Stomach smooth muscle (tissue), 2 donors: ENCODE data around the gene KAZALD1.
A peak's percentile ranks its signal among the peaks of the same experiment; 100 is the strongest.
"Not testable (repeated sequence)": the region's sequence is repeated elsewhere in the genome, so short reads cannot be mapped to it uniquely, and the experiment has no call there.

Experiments
- H3K27ac ChIP-seq: one replicate; pipeline ENCODE4 v1.7.0; 2013; ENCODE audit warnings: mild to moderate bottlenecking, low read length, inconsistent platforms
- H3K27me3 ChIP-seq, 2 donors: one replicate each; pipeline ENCODE4 v1.7.0; 2013; ENCODE audit warnings: low read length in 2 of 2; ENCODE audit not compliant: insufficient read depth in 2 of 2, control insufficient read depth in 1 of 2
- H3K36me3 ChIP-seq, 2 donors: one replicate each; pipeline ENCODE4 v1.7.0; 2013; ENCODE audit warnings: low read length in 2 of 2; ENCODE audit not compliant: control insufficient read depth in 2 of 2, insufficient read depth in 2 of 2
- H3K4me1 ChIP-seq: one replicate; pipeline ENCODE4 v1.7.0; 2013; ENCODE audit warnings: low read length; ENCODE audit not compliant: control insufficient read depth, insufficient read depth
- H3K4me3 ChIP-seq, 2 donors: one replicate each; pipeline ENCODE4 v1.7.0; 2013; ENCODE audit warnings: low read length in 2 of 2
- H3K9ac ChIP-seq, 2 donors: one replicate each; pipeline ENCODE4 v1.7.0; 2013; ENCODE audit warnings: low read length in 2 of 2, mild to moderate bottlenecking in 1 of 2
- H3K9me3 ChIP-seq, 2 donors: one replicate each; pipeline ENCODE4 v1.7.0; 2013; ENCODE audit warnings: low read length in 2 of 2; ENCODE audit not compliant: control insufficient read depth in 2 of 2
- donor health status: healthy.
- donor health status: Pancreatic carcinoma.

KAZALD1 gene

GRCh38 chr10:101031128-101031795, 30.5 kb upstream of the KAZALD1 start, which contains the start of the genes PDZD7 and SFXN3:
Gene PDZD7 (minus strand): TSS chr10:101031129. CDS start chr10:101030219, 910 bp downstream.
Gene SFXN3 (plus strand): TSS chr10:101031234. CDS start chr10:101034695, 3,461 bp downstream.
- H3K4me1 ChIP-seq, result peaks cover 26% of the 10 kb centered on the region
- peak within 1 kb of the TSS; percentile 67 to 76 for H3K9ac ChIP-seq
- peak within 1 kb of the TSS; percentile 94 for H3K27ac ChIP-seq
- no peaks in the 10 kb centered on the region for H3K9me3 ChIP-seq
- H3K4me3 ChIP-seq, result peak within 1 kb of the TSS; percentile 89 to 91
- peaks cover 3 to 9% of the 10 kb centered on the region in 2 donors for H3K27me3 ChIP-seq
- H3K36me3 ChIP-seq, result peaks cover 12 to 14% of the 10 kb centered on the region in 2 donors

- H3K36me3 ChIP-seq, result peaks cover 20 to 21% of the 10 kb centered on the region in 2 donors
- peak overlapping the region; percentile 67 to 76 for H3K9ac ChIP-seq
- H3K4me3 ChIP-seq, result peak overlapping the region; percentile 89 to 91
- peaks cover 26% of the 10 kb centered on the region for H3K4me1 ChIP-seq
- peak overlapping the region; percentile 94 for H3K27ac ChIP-seq
- no peaks in the 10 kb centered on the region for H3K9me3 ChIP-seq
- H3K27me3 ChIP-seq, result peaks cover 3 to 9% of the 10 kb centered on the region in 2 donors
Observed at GRCh38 chr10:101031796-101032636, 29.8 kb upstream of the KAZALD1 start.

GRCh38 chr10:101032637-101033224, 29.1 kb upstream of the KAZALD1 start:
- peaks cover 3 to 9% of the 10 kb centered on the region in 2 donors for H3K27me3 ChIP-seq
- H3K4me1 ChIP-seq, result peaks cover 26% of the 10 kb centered on the region
- peaks cover 27 to 28% of the 10 kb centered on the region in 2 donors for H3K36me3 ChIP-seq
- no peaks in the 10 kb centered on the region for H3K9me3 ChIP-seq
- peak overlapping the region; percentile 67 to 76 for H3K9ac ChIP-seq
- H3K4me3 ChIP-seq, result peak overlapping the region; percentile 89 to 91
- H3K27ac ChIP-seq, result peak overlapping the region; percentile 94

GRCh38 chr10:101033276-101033675, 28.5 kb upstream of the KAZALD1 start:
- Histone ChIP-seq H3K27ac (peak overlapping the region; percentile 94), H3K27me3 (peaks cover 3 to 7% of the 10 kb centered on the region in 2 donors), H3K36me3 (peaks cover 29 to 33% of the 10 kb centered on the region in 2 donors), H3K9ac (peak overlapping the region in 1 of 2 donors; percentile 76), H3K9me3 (no peaks in the 10 kb centered on the region), H3K4me3 (peak overlapping the region in 1 of 2 donors; percentile 89), H3K4me1 (peaks cover 26% of the 10 kb centered on the region)

GRCh38 chr10:101034404-101034803, 27.4 kb upstream of the KAZALD1 start:
- not testable (repeated sequence) for H3K27ac ChIP-seq, H3K9ac ChIP-seq, H3K9me3 ChIP-seq, H3K27me3 ChIP-seq, H3K4me3 ChIP-seq
- peaks cover 26% of the 10 kb centered on the region for H3K4me1 ChIP-seq
- H3K36me3 ChIP-seq, result peaks cover 32 to 41% of the 10 kb centered on the region in 2 donors

- peaks cover 37 to 46% of the 10 kb centered on the region in 2 donors for H3K36me3 ChIP-seq
- H3K4me3 ChIP-seq, result no peak overlapping the region
- no peaks in the 10 kb centered on the region for H3K27me3 ChIP-seq
Observed at GRCh38 chr10:101035314-101035713, 26.5 kb upstream of the KAZALD1 start.

GRCh38 chr10:101035916-101036702, 25.7 kb upstream of the KAZALD1 start:
- Histone ChIP-seq H3K27me3 (no peaks in the 10 kb centered on the region), H3K27ac (no peak overlapping the region), H3K4me3 (no peak overlapping the region), H3K4me1 (peaks cover 22% of the 10 kb centered on the region), H3K9me3 (no peaks in the 10 kb centered on the region), H3K36me3 (peaks cover 37 to 46% of the 10 kb centered on the region in 2 donors), H3K9ac (no peak overlapping the region)

More at GRCh38 chr10:101035314-101035713, 26.5 kb upstream of the KAZALD1 start:
- Histone ChIP-seq H3K27ac (no peak overlapping the region), H3K9ac (no peak overlapping the region), H3K9me3 (no peaks in the 10 kb centered on the region), H3K4me1 (peaks cover 26% of the 10 kb centered on the region)

GRCh38 chr10:101036726-101037125, 25.1 kb upstream of the KAZALD1 start:
- peaks cover 37 to 46% of the 10 kb centered on the region in 2 donors for H3K36me3 ChIP-seq
- no peak overlapping the region for H3K4me3 ChIP-seq
- H3K9me3 ChIP-seq, result no peaks in the 10 kb centered on the region
- H3K27me3 ChIP-seq, result no peaks in the 10 kb centered on the region
- H3K27ac ChIP-seq, result no peak overlapping the region
- peaks cover 17% of the 10 kb centered on the region for H3K4me1 ChIP-seq
- H3K9ac ChIP-seq, result no peak overlapping the region

GRCh38 chr10:101038484-101038883, 23.3 kb upstream of the KAZALD1 start:
- peaks cover 37 to 46% of the 10 kb centered on the region in 2 donors for H3K36me3 ChIP-seq
- H3K9me3 ChIP-seq, result no peaks in the 10 kb centered on the region
- H3K4me3 ChIP-seq, result no peak overlapping the region
- H3K9ac ChIP-seq, result no peak overlapping the region
- H3K27me3 ChIP-seq, result no peaks in the 10 kb centered on the region
- peaks cover 16% of the 10 kb centered on the region for H3K4me1 ChIP-seq
- H3K27ac ChIP-seq, result no peak overlapping the region

- Histone ChIP-seq H3K9ac (no peak overlapping the region), H3K36me3 (peaks cover 33 to 44% of the 10 kb centered on the region in 2 donors), H3K4me3 (no peak overlapping the region)
Observed at GRCh38 chr10:101040061-101040460, 21.7 kb upstream of the KAZALD1 start.

More at GRCh38 chr10:101040061-101040460, 21.7 kb upstream of the KAZALD1 start:
- Histone ChIP-seq H3K4me1 (peaks cover 18% of the 10 kb centered on the region), H3K27me3 (no peaks in the 10 kb centered on the region), H3K9me3 (no peaks in the 10 kb centered on the region), H3K27ac (no peak overlapping the region)
